ENCODE data around the gene REEP1.
"Not testable (repeated sequence)": the region's sequence is repeated elsewhere in the genome, so short reads cannot be mapped to it uniquely, and the experiment has no call there.

The REEP1 gene

DNA sequence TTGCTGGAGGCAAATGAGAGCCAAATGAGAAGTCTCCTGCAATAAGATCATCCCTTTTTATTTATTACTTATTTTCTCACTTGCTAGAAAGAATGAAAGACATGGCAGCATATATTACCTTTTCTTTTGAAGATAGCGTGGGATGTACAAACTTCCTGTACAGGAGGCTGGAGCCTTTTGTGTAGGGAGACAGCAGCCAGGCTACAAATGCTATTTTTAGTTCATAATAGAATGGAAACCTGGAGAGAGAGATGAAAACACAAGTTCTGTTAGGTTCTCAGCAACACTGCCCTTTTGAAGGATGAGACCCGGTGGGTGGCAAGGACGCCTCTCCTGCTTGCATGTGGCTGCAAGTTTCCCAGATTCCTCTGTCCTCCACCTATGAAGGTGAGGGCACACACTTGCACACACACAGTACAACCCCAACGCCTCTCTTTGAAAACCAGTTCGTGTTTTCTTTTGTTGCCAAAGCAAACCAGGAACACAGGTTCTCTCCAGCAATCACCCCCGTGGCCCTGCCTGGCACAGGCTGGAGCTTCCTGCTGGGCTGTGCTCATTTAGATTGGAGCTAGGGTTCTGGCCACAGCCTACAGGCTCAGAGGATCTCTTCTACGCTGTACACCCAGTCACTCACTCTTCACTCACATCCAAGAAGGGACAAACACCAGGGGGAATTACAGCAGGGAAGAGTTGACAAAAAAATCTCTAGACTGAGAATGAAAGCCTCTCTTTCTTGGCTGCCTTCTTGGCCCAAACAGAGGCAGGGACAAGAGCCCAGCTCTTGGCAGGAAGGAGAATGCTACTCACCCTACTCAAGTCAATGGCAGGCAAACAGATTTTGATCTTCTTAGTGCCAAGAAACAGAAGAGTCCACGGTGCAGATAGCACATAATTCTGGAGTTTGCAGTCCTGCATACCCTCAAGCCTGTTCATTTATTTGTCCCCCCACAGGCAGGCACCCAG lies 82.6 kb downstream of the REEP1 start:
- no peak for DNase-seq (ENCODE audit: low read depth)

DNA sequence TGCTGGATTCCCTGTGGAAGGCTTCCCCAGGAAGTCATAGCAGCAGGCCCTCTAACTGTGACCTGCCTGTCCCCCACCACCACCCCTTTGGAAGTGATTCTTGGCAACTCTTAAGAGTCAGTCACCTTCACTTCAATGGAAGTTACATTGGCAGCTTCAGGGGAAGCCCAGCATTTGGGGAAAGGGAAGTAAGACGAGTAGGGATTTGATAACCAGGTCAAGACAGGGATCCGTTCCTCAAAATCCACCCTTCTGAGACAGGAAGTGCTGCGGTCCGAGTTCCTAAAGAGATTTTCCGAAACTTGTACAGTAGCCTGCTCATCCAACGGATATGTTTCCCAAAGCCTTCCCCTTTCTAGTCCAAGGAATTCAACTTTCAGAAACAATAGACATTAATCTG lies 84.0 kb downstream of the REEP1 start:
- H3K4me3 ChIP-seq (ENCODE audit: low read depth, low read length) = no peak overlapping the region
- DNase-seq (ENCODE audit: low read depth) = no peak

More for the DNA sequence above, 82.6 kb downstream of the REEP1 start:
- no peak overlapping the region for H3K4me3 ChIP-seq (ENCODE audit: low read depth, low read length)

DNA sequence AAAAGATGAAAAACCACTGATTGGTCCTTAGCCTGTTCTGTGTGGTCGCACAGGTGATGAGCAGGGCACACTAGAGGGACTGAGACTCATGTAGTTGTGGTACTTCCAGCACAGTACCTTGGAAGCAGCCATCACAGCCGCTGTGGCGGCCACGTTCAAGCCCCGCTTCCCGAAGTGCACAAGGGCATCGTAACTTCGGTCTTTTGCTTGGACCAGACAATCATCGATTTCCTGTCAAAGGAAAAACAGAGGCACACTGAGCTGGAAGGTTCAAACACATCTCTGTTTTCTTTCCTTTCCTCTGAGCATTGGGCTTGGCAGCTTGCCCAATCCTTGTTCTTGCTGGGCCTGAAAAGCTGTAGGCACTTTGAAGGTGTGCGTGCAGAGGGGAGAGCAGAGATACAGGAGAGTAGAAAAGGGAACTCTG lies 85.6 kb downstream of the REEP1 start:
- no peak overlapping the region for H3K4me3 ChIP-seq (ENCODE audit: low read depth, low read length)
- DNase-seq (ENCODE audit: low read depth) = no peak

DNA sequence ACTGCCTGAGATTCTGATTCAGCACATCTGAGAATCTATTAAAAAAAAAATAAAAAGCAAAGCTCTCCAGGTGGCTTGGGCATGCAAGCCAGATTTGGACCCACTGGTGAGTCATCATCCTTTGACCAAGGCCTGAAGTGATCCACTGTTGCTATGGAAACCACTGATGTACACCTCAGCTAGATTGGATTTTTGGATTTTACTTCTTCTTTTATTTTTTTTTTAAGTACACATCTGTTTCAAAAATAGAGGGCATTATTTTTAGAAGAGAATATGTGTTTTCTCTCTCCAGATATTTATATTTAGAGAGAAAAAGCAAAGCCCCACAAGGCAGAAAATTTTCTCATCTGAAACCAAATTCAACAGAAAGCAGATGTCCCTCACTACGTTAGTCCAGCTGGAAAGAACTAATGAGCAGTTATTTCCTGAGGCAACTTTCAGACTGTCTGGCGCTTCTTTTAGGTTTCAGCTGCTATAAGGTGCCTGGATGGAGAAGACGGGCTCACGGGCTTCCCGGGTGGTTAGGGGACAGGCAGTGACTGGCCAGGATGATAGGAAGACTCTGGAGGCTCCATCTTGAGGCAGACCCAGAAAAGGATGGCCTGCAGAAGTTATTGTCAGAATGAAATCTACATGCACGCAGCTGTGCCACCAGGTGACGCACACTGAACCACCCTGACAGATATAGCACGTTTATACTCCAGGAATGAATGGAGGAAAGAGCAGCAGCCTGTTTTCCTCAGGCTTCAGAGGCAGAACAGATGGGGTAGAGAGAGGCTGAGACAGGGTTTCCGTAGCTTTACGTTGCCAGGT lies 87.6 kb downstream of the REEP1 start:
- DNase-seq (ENCODE audit: low read depth) = peak; percentile 17
- H3K4me3 ChIP-seq (ENCODE audit: low read depth, low read length) = no peak overlapping the region

DNA sequence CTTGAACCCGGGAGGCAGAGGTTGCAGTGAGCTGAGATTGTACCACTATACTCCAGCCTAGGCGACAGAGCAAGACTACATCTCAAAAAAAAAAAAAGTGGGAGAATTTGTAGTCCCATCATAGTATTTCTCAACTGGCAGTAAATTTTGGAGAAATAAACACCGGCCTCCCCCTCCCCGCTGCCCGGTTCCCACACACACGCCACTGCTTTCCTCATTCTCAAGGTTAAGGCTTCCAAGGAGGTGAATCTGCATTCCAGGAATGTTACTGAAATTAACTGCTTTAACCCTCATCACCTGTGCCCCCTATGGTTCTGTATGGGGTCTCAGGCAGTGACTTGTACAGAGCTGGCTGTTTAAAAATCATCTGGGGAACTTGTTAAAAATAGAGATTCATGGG lies 88.2 kb downstream of the REEP1 start:
- no peak for DNase-seq (ENCODE audit: low read depth)
- H3K4me3 ChIP-seq (ENCODE audit: low read depth, low read length) = no peak overlapping the region

DNA sequence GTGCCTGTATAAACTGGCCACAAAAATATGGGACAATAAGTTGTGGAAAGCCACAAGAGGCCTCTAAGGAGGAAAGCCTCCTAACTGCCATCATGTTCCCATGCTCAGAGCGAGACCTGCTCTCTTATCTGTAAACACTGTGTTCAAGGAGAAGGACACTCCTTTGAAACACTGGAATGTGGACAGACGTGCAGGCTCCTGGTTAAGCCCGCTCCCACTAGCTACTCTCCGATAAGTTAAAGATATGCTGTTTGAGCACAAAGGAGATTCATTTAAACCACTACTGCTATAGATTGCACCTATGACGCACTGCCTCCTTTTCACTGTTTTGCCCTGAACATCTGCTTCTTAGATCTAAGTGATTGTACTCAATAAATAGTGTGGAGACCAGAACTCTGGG lies 92.2 kb downstream of the REEP1 start:
- DNase-seq (ENCODE audit: low read depth); H3K4me3 ChIP-seq (ENCODE audit: low read depth, low read length): not testable (repeated sequence)

DNA sequence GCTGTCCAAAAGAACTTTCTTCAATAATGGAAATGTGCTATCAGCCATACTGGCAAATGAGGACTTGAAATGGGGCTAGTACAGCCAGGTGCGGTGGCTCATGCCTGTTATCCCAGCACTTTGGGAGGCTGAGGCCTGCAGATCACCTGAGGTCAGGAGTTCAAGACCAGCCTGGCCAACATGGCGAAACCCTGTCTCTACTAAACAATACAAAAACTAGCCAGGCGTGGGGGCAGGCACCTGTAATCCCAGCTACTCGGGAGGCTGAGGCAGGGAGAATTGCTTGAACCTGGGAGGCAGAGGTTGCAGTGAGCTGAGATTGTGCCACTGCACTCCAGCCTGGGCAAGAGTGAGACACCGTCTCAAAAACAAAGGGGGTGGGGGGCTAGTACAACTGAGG lies 92.6 kb downstream of the REEP1 start:
- H3K4me3 ChIP-seq (ENCODE audit: low read depth, low read length); DNase-seq (ENCODE audit: low read depth): not testable (repeated sequence)

DNA sequence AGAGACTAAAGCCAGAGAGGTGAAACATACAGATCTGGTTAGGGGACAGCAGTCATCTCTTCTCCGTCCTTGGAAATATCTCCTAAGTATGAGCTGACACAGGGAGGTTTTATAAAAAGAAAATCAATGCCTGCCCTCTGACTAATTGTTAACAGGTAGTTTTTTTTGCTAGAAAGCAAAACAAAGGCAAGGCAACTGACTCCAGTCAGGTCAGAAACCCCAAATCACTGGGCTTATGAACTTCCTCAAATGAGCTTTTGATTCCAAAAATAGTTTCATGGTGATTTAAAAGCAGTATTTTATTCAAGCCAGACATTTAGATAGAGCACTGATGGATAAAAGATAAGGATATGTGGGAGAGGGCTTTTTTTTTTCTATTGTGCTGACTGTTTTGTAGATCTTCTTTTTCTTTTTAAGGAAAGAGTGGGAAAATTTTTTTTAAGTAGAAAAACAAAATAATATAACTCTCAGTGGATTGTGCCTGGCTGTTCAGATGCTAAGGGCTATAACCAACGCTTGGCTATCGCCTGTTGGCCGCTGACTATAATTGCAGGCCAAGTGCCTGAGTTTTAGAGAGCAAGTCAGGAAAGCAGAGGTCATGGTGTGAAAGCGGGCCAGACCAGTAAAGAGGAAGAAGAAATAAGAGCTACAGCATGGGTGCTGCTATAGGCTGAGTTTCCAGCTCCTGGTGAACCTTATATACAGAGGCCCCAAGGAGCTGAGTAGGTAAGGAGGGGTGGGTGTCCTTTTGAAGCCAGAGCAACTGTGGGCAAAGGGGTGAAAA lies 93.3 kb downstream of the REEP1 start:
- no peak overlapping the region for H3K4me3 ChIP-seq (ENCODE audit: low read depth, low read length)
- no peak for DNase-seq (ENCODE audit: low read depth)

DNA sequence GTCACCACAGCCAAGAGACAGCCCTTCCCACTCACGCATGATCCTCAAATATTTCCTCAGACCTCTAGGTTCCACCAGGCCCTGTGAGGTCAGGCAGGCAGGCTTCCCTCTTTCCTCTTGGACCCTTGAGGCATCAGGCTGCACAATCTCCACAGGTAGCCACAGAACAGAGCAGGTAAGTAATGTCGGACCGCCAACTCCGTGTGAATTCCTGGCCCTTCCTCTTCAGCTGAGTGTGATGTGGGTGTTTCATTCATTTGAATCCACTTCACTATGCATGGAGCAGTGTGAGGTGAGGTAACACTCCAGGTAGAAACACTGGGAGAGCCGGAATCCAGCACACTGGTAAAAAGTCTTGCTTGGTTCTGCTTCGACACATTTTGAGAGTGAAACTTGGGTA lies 94.2 kb downstream of the REEP1 start:
- no peak overlapping the region for H3K4me3 ChIP-seq (ENCODE audit: low read depth, low read length)
- DNase-seq (ENCODE audit: low read depth) = no peak

DNA sequence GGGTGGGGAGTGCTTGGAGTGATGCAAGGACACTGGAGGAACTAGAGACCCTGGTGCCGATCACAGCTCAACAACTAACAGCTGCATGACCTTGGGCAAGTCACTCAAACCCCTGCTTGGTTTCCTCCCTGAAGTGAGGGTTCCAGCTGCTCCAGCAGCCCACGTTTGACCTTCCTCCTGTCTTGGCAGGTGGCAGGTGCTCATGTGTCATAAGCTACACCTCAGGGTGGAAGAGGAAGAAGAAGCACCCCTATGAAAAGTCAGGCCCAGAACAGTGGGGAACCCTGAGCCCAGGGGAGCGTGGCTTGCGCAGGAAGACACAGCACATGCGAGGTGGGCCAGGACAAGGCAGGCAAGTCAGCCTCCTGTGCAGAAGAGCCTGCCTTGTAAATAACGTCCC lies 95.8 kb downstream of the REEP1 start:
- DNase-seq (ENCODE audit: low read depth) = no peak

DNA sequence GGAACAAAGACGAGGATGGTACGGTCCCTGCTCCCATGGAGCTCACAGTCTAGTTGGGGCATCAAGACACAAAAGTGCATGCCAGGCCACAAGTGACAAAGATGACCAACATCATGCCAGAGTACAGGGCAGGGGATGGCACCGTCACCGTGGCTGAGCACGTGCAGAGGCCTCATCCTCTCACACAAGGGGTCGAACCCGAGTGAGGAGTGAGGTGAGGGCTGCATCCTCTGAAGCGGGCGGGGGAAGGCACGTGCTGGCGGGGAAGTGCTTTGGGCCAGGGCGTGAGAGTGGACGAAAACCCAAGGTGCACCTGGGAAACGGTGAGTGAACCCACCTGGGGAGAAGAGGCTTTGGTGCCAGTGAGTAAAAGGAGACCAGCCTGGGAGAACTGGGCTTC lies 97.2 kb downstream of the REEP1 start:
- H3K4me3 ChIP-seq (ENCODE audit: low read depth, low read length) = no peak overlapping the region
- no peak for DNase-seq (ENCODE audit: low read depth)

More for the DNA sequence above, 95.8 kb downstream of the REEP1 start:
- H3K4me3 ChIP-seq (ENCODE audit: low read depth, low read length) = no peak overlapping the region

DNA sequence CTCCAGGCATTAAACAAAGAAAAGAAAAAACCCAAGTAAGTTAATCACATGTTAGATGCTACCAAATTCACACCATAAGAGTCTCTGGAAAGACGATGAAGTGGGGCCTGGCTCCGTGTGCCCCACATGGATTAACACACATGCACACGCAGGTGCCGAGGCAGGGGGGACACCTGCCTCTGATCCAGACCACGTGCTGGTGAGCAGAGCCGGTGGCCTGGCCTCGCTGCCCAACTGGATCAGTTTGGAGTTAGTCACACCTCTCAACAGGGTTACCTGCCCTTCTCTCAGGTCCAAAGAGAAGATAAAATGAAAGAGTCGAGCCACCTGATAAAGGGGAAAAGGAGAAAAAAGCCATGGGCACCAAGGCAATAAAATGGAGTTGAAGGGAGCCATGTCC lies 97.7 kb downstream of the REEP1 start:
- no peak for DNase-seq (ENCODE audit: low read depth)
- no peak overlapping the region for H3K4me3 ChIP-seq (ENCODE audit: low read depth, low read length)

DNA sequence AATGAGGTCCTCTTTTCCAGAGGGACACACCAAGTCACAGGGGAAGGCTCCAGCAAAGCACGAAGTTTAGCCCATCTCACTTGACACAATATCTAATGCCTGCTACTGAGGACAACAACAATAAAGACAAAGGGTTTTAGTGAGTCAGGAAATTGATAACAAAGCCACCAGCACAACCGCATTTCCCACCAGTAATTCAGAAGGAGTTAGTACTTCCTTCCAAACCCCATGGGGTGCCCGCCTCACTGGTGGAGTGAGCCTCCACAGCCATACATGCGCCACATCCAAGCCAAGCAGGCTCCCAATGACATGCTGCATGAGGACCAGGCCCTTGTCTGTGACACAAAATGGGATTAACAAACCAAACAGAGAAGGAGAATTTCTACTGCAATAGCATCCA lies 98.1 kb downstream of the REEP1 start:
- DNase-seq (ENCODE audit: low read depth) = no peak
- no peak overlapping the region for H3K4me3 ChIP-seq (ENCODE audit: low read depth, low read length)

DNA sequence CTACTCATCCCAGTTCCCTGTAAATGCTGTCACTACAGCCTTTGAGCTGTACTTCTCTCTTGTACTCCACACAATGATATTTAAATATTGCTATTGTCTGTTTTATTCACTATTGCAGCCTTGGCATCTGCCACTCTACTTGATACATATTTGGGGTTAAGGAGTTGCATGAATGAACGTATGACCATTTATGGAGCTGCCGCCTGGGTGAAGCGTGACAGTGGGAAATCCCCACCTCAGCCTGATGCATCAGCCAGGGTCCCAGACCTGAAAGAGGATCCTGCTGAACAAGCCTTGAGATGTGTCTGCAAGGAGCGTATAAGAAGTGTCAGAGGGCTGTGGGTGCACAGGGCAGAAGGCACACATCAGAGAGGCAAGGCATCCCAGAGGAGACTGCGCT lies 99.1 kb downstream of the REEP1 start:
- DNase-seq (ENCODE audit: low read depth) = no peak

DNA sequence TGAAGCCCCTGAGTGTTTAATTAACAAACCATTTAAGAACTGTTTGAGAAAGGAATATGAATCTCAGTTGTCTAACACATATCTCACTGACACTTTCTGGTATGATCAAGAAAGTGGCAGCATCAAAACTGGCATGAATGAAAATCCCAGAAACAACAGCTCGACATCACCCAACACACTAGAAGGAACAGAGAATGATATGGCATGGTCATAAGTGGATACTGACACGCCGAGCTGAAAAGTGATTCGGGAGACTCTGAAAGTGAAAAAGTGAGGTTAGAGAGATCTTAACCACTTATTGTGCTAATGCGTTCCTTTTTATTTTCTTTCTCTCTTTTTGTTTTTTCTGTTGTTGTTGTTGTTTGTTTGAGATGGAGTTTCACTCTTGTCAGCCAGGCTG lies 100.3 kb downstream of the REEP1 start:
- no peak for DNase-seq (ENCODE audit: low read depth)
- no peak overlapping the region for H3K4me3 ChIP-seq (ENCODE audit: low read depth, low read length)

More for the DNA sequence above, 99.1 kb downstream of the REEP1 start:
- H3K4me3 ChIP-seq (ENCODE audit: low read depth, low read length) = no peak overlapping the region

DNA sequence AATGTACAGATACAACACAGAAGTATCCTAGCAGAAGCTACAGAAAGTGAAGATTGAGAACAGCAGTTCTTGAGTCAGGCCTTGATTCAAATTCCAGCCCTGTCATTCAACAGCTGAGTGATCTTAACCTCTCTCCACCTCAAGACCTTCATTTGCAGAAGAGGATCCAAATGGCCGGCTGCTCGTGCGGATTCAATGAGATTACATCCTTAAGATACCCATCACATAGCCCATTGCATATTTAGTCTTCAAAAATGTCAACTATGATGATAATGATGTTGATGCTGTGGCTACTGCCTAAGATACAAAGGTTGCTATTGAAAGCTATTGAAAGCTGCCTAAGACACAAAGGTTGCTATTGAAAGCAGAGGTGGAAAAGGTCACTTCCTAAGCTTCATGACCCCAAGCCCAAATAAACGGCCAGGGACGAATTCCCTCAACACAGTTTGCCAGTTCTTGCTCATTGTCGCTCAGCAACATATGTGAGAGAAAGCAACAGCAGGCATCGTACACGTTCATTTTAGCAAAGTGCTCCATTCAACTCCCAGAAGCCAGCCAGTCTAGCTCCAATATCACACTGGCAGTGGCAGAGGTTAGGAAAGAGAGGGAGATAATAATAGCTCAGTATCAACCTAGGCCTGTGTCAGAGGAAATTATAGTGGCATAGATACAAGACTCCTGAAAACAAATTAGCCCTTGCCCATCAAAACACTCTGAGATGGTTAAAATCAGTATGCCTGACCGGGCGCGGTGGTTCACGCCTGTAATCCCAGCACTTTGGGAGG lies 102.0 kb downstream of the REEP1 start:
- no peak for DNase-seq (ENCODE audit: low read depth)
- no peak overlapping the region for H3K4me3 ChIP-seq (ENCODE audit: low read depth, low read length)

DNA sequence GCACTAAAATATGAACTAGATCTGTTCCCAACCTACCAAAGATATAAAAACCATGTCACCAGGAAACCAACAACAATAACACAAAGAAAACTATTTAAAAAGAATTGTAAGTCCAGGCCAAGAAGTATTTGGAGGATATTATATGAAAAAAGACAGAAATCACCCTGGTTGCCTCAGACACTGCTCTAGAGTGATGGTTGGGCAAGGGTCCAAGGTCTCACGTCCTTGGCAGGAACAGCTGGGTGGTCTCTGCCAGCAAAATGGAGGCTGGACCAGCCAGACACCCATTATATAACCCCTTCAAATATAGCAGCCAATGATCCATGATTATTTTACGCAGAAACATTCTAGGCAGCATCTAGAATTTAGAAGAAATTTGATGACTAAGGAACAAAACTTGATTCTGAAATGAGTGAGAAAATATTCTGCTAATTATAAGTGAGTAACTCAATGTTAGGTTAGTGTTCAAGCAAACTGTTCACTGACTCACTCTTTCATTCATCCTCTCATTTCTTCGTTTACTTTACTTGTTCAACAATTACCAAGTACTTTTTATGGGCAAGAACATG lies 102.8 kb downstream of the REEP1 start:
- DNase-seq (ENCODE audit: low read depth) = no peak
- H3K4me3 ChIP-seq (ENCODE audit: low read depth, low read length) = no peak overlapping the region

DNA sequence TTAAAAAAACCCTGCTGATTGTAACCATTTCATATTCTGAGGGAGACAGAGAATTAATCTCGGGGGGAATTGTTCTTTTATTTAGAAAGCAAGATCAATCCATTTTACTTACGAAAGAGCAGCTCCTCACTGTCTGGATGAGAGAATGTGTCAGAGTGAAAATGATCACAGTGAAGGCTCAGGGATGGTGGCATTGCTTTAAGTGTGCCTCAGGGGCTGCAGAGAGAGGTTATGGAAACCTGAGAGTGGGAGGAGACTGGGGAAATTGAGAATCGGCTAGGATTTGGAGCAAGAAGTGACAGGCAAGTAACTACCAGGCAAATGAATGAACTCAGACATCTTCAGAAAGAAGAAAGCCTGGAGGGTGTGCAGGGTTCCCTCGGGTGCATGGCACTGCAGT lies 104.0 kb downstream of the REEP1 start:
- DNase-seq (ENCODE audit: low read depth) = no peak
- no peak overlapping the region for H3K4me3 ChIP-seq (ENCODE audit: low read depth, low read length)

DNA sequence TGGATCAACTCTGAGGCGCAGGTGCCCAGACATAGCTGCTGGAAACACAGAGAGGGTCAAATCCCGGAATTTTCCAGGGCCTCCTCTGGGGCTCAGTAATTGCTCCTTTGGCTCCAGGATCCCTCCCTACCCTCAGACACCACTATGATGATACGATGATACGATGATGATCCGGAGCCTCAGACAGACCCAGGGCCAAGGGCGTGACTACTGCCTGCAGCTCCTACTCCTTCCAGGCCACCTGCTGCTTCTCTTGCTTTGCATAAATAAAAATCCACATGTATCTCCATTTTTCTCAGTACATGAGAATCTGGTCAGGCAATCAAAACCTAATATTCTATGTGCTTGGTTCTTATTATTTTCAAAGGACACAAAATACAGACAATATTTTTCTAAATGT lies 104.5 kb downstream of the REEP1 start:
- no peak overlapping the region for H3K4me3 ChIP-seq (ENCODE audit: low read depth, low read length)
- DNase-seq (ENCODE audit: low read depth) = no peak
